Ovary (tissue), 3 donors: ENCODE results near the gene SKIC8.

Source experiments
- CTCF ChIP-seq, 3 donors: fragments of 450-650 bp in 2 of 3; fragments of 200-600 bp in 1 of 3; IDR thresholded peaks; one replicate each; pipeline versions ENCODE4 v1.5.1 to v1.8.0; 2016 to 2022; ENCODE audit warnings: antibody characterized with exemption in 3 of 3, mild to moderate bottlenecking in 1 of 3
- POLR2A ChIP-seq: fragments of 450-650 bp; IDR thresholded peaks from one replicate; pipeline ENCODE4 v1.6.1; 2017; ENCODE audit warnings: antibody characterized with exemption, mild to moderate bottlenecking, moderate library complexity
- donor health status: DM: no; HTN: no; CAD: no.

- TF ChIP-seq CTCF (IDR thresholded peaks at IDR 0.05) (no peak), POLR2A (no peak)
Observed at GRCh38 chr15:78260489-78260888, 38.9 kb downstream of the SKIC8 start.
